Measurements from ENCODE around the gene BID.
A peak's percentile ranks its signal among the peaks of the same experiment; 100 is the strongest.

BID gene

DNA sequence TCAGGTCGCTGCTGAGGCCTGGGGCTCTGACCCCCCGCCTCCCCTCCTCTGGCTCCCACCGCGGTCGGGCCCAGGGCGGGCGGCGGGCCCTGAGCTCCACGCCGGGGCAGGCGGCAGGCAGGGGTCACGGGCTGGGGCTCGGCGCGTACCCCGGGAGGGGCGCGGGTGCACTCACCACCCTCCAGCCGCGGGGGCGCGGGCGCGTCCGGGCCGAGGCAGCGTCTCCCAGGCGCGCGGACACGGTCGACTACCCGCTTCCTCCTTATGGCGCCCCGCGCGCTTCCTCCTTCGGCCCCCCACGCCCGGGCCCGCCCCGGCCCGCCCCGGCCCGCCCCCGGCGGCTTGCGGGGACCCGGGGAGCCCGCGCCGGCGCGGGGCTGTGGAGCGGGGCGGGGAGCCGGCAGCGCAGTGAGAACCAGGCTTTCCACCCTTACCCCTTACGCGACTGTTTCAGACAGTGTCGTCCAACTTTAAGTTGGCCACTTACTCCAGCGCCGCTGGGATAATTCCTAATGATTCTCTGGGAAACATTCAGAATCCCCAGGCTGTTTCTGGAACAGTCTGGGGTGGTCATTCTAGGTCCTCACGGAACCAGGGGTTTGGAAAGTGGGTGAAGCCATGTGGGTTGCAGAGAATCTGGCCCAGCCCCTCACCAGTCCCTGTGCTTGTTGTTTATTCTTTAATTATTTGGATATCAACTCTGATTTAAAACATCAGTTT lies at the start of gene BID:
Gene BID (minus strand): TSS at position 264 of the 720 bp plus-strand sequence. CDS start 24,353 bp downstream, outside the sequence.
- peak; percentile 47 to 49 for DNase-seq

DNA sequence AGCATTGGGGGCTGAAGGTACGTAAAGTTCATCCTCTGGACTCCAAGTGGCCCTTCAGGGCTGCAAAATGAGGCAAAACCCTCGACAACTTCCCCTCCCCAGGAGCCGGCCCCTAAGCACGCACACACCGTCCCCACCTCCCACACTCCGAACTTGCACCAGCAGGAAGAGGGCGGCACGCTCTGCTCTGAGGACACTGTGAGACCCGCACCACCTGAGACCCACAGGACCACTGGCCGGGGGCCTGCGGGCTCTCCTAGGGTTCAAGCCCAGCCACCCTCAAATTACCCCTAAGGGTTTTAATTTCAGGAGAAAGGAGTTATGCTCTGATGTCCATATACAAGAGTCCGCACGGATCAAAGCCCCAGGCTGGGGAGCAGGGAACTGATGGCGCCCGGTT lies 49.7 kb upstream of the BID start:
- no peak for DNase-seq

GRCh38 chr22:17823226-17823625 lies 49.0 kb upstream of the BID start:
- DNase-seq = no peak

- no peak for DNase-seq
Observed at GRCh38 chr22:17822087-17822486, 47.8 kb upstream of the BID start.

- no peak for DNase-seq
Observed at GRCh38 chr22:17820879-17821439, 46.7 kb upstream of the BID start.

GRCh38 chr22:17818649-17819048 lies 44.4 kb upstream of the BID start:
- no peak for DNase-seq

DNA sequence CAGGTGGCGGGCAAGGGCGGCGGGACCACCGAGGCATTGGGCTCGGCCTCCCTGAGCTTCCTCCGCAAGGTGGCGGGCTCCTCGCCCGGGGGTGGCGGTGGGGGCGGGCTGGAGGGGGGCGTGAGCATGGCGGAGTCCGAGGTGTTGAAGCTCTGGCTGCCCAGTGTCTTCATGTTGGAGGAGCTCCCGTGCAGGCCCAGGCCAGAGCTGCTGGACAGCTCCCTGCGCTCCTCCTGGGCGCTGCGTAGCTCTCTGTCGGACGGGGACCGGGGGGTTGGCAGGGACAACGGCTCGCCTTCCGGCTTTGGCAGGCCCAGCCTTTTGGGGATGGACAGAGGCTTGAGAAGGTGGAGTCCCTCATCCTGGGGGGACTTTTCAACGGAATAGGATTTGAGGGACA lies 43.9 kb upstream of the BID start:
- DNase-seq = no peak

GRCh38 chr22:17817511-17818065 lies 43.3 kb upstream of the BID start:
- DNase-seq = no peak

DNA sequence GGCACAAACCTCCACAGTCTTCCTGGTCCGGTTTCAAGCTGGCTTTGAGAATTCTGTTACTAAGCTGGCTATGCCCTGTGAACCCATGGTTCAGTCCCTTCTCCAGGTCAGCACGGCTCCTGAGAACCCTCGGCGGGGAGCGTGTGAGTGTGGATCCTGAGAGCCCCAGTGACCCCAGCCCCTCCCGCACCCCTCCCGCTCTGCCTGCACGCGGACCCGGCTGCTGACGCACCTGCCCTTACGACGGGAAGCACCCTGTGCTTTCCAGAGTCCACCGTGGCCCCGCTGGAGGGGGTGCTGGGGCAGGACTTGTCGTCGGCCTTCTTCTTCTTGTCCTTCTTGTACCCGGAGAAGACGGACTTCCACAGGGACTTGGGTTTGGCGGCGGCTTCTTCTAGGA lies 42.8 kb upstream of the BID start:
- DNase-seq = no peak

DNA sequence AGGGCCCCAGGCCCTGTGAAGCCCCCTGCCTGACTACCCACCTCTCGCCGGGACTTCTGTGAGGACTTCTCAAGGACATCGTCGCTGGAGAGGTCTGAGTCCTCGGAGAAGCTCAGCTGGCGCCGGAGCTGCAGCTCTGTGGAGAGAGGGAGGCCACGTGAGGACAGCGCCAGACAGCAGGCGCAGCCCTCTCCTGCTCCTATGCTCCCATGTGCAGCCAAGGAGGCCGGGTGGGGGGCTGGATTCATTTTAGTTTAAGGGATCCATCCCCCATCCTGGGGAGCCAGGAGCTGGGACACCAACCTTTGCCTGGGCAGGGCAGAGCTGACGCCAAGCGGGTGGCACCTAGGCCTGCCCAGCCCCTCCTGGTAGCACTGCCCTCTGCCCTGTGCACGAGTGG lies 42.4 kb upstream of the BID start:
- DNase-seq = no peak

- no peak for DNase-seq
Observed at GRCh38 chr22:17815703-17816254, 41.5 kb upstream of the BID start.

- no peak for DNase-seq
Observed at GRCh38 chr22:17814830-17815229, 40.6 kb upstream of the BID start.

GRCh38 chr22:17814084-17814483 lies 39.8 kb upstream of the BID start:
- no peak for DNase-seq

DNA sequence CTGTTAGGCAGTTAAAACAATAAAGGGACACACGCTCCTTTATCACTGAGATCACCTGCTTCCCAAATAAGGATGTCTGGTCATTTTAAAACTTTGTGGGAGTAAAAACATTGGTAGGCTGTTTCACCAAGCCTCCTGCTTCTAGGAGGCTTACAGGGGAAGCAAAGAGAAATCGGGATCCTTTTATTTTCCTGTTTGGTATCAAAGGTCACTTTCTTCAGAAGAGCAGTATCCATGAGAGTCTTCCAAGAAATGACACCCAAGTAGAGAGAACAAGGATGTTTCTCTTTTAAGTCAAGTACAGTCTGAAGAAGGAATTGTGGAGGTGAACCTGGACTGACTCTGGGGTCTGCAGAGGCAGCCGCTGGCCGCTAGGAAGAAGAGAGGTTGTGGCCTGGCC lies 36.9 kb upstream of the BID start:
- no peak for DNase-seq

- DNase-seq = no peak
Observed at GRCh38 chr22:17810570-17811116, 36.4 kb upstream of the BID start.

- DNase-seq = no peak
Observed at GRCh38 chr22:17808693-17809403, 34.6 kb upstream of the BID start.

DNA sequence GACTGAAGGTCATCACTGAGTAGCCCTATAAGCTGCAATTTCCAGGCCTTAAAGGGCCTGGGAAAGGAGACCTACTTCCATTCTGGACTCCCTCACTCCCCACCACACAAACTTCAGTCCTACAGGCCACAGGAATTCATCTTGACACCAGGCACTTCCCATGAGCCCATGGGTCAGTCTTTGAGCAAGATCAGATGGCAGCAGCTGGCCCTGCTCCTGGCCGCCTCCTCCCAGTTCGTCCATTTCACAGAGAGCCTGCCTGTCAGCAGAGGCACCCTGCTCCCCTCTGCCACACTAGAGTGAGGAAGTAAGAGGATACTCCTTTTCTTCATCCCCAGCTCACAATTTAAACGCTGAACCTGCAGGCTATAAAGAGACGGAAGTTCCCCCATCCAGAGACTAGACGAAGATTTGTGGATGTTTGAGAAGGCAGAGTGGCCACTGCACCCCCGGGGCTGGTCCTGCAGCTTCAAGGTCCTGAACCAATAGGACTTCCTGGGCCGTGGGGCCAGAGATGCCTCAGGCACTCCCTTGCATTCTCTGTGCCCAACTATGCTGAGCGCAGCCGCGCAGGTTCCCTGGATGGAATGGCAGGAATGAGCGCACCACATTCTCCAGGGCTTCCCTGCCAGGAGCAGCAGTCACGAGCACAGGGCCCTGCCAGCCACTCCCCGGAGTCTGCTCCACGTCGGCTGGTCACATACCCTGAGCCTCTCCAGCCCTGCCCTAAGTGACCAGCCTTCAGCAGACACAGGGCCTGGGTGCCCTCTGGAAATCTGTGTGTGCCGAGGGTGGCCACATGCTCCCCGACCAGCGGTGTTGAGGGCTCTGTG lies 33.5 kb upstream of the BID start:
- DNase-seq = no peak

- no peak for DNase-seq
Observed at GRCh38 chr22:17807086-17807485, 32.8 kb upstream of the BID start.

DNA sequence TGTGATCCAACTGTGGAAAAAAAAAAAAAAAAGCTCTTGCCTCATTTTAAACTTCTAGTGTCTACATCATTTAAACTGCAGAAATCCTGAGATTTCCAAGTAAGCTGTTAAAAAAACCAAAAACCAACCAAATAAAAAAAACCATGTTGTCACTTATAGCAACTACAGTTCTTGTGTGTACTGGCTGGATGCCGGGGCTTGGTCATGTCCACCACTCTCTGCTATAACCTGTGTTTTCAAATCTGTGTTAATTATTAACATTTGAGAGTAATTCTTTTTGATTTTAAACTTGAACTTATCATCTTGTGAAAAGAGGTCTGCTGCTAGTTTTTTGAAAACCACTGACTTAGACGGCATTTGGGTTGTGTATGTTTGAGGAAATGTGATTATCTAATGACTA lies 32.2 kb upstream of the BID start:
- DNase-seq = no peak

DNA sequence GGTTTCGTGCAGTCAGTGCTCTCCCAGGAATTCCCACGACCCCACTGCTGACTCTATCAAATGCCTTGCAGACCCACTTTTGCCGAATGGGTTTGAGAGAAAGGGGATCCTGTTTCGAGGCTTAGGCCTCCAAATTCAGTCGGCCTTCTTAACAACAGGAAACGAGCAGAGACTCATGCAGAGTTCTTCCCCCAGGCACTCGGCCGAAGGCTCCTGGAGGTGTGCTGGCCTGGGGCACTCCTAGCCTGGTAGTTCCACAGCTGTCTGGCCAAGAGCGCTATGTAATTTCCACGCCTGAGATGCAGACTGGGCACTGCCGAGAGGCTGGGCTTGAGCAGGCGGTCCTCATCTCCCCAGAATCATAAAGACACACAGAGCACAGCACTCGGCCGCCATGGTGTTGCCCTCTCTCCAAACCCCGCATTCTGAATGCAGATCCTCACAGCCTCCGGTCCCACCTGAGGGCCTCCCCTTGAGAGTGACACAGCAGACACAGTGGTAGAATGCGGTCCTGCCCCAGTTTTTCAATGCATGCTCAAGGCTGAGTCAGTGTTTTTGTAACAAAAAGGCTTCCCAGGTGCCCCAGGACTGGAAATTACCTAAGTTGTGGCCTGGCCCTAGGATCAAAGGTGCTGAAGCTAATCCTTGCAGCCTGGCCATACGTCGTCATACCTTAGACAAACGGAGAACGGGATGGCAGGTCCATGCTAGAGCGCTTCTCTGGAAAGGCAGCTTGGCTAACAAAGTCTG lies 30.2 kb upstream of the BID start:
- no peak for DNase-seq

DNA sequence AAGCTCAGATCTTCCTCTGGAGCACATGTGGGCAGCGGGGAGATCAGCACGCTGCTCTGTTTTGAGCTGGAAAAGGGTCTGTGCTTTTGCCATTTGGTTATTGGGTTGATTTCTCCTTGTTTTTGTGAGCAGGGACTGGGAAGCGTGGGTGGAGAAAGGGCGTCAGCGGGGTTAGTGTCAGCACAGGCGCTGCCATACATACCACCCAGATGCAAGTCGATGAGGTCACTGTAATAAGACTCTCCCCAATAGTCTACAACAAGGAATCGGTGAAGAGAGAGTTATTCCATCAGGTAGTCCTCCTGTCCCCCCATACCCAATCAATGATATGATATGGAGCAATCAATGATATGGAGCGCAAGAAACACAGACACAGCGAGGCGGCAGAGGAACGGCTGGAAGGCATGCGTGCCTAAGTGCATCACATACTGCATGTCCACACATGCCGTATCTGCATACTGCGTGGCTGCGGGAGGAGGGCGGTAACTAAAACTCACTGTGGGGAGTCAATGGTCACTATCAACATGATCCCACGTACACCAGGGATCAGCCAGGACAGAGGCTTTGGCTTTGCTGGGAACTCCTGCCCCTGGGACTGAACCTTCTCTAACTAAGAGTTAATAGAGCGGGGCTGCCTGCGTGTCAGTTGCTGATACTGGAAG lies 29.5 kb upstream of the BID start:
- no peak for DNase-seq
